GM12878 (cell line): ENCODE data around the gene LTBP4. TPM values are rescaled to one million over a fixed set of nuclear protein-coding genes. Genes with fewer than 3 reads are reported as not detected.

Experiments
- ATAC-seq: fragments of 200-7000 bp; cut with Tn5 transposase; 3 replicates; pipeline ENCODE4 v1.9.1; 2020; ENCODE audit warnings: mild to moderate bottlenecking, moderate library complexity
- BruUV-seq: library from RNA; stranded (reverse); fragments of 400-500 nt; replicated peaks from 2 replicates; lab custom pipeline; 2021; lab: Mats Ljungman, UMichigan
- CTCF ChIA-PET: fragments of 300-600 bp; sonication (Branson Sonifier 250); formaldehyde crosslinking; extraction: SDS; loops from one replicate; lab custom pipeline; 2021; ENCODE audit warnings: inconsistent platforms; lab: Yijun Ruan, JAX
- POLR2A ChIA-PET: fragments of 350-600 bp; formaldehyde crosslinking; extraction: SDS; loops from one replicate; lab custom pipeline; 2021; ENCODE audit warnings: inconsistent platforms; lab: Charles Lee
- RAD21 ChIA-PET: fragments of 300-600 bp; sonication (Branson Sonifier 250); formaldehyde crosslinking; loops from one replicate; lab custom pipeline; 2023; ENCODE audit warnings: antibody characterized with exemption; ENCODE audit not compliant: unreplicated experiment; lab: Charles Lee
- SMC1A ChIA-PET: fragments of 300-600 bp; sonication (Branson Sonifier 250); formaldehyde crosslinking; loops from one replicate; lab custom pipeline; 2023; ENCODE audit not compliant: unreplicated experiment, uncharacterized antibody; lab: Charles Lee
- DNase-seq: peaks from one replicate; pipeline ENCODE4 v3.0.0-alpha.2; 2011; ENCODE audit warnings: low read depth, low spot score
- FAIRE-seq: peaks from 3 replicates; lab custom pipeline; 2011; peaks lifted over from hg19 to GRCh38; lab: Jason Lieb, UNC
- H2AFZ ChIP-seq: 2 replicates; pipeline ENCODE4 v1.6.0; 2011; ENCODE audit warnings: low read depth, low read length, control low read depth; ENCODE audit not compliant: control insufficient read depth
- H3K27ac ChIP-seq: 2 replicates; pipeline ENCODE4 v1.5.1; 2011; ENCODE audit warnings: control low read depth; ENCODE audit not compliant: control insufficient read depth, insufficient read depth
- H3K27me3 ChIP-seq, 2 experiments: replicated peaks in 1 of 2; 2 replicates each; pipeline versions ENCODE4 v1.6.0 to v1.6.1; 2011; ENCODE audit warnings: low read length in 1 of 2; ENCODE audit not compliant: control insufficient read depth in 2 of 2, insufficient read depth in 2 of 2
- H3K36me3 ChIP-seq, 2 experiments: 2 replicates each; pipeline ENCODE4 v1.5.1; 2011; ENCODE audit warnings: low read length in 1 of 2; ENCODE audit not compliant: control insufficient read depth in 2 of 2, insufficient read depth in 2 of 2
- H3K4me1 ChIP-seq: 2 replicates; pipeline ENCODE4 v1.6.1; 2011; ENCODE audit warnings: mild to moderate bottlenecking, low read length, moderate library complexity, mixed read lengths; ENCODE audit not compliant: control insufficient read depth, insufficient read depth
- H3K4me2 ChIP-seq: 2 replicates; pipeline ENCODE4 v1.6.0; 2011; ENCODE audit warnings: control low read depth; ENCODE audit not compliant: control insufficient read depth, insufficient read depth
- H3K4me3 ChIP-seq: fragments of 200-600 bp; sonication (generic); 2 replicates; pipeline ENCODE4 v1.5.1; 2016
- H3K79me2 ChIP-seq: 2 replicates; pipeline ENCODE4 v1.6.0; 2011; ENCODE audit warnings: low read length; ENCODE audit not compliant: control insufficient read depth, insufficient read depth
- H3K9ac ChIP-seq: 2 replicates; pipeline ENCODE4 v1.8.0; 2011; ENCODE audit warnings: low read length, control low read depth, mixed read lengths; ENCODE audit not compliant: control insufficient read depth, insufficient read depth
- H3K9me3 ChIP-seq: replicated peaks from 3 replicates; pipeline ENCODE4 v1.5.1; 2011; ENCODE audit warnings: mild to moderate bottlenecking, low read length; ENCODE audit not compliant: control insufficient read depth, insufficient read depth
- H4K20me1 ChIP-seq: 2 replicates; pipeline ENCODE4 v1.6.0; 2011; ENCODE audit not compliant: control insufficient read depth, insufficient read depth
- CREB1 ChIP-seq: IDR thresholded peaks from 2 replicates; pipeline ENCODE4 v1.6.1; 2012; ENCODE audit warnings: low read depth, mild to moderate bottlenecking, inconsistent platforms
- DPF2 ChIP-seq: fragments of 450-650 bp; IDR thresholded peaks from 2 replicates; pipeline ENCODE4 v1.6.1; 2017; ENCODE audit warnings: mild to moderate bottlenecking
- GATAD2B ChIP-seq: fragments of 450-650 bp; conservative IDR thresholded peaks from 2 replicates; pipeline ENCODE4 v1.6.1; 2017; ENCODE audit warnings: low read depth, mild to moderate bottlenecking, moderate library complexity
- HDAC2 ChIP-seq: fragments of 200-600 bp; sonication (generic); IDR thresholded peaks from 2 replicates; pipeline ENCODE4 v1.6.1; 2017
- HDGF ChIP-seq: fragments of 450-650 bp; IDR thresholded peaks from 2 replicates; pipeline ENCODE4 v1.6.1; 2016; ENCODE audit warnings: antibody characterized with exemption
- IKZF1 ChIP-seq: fragments of 450-650 bp; conservative IDR thresholded peaks from 2 replicates; pipeline ENCODE4 v1.6.1; 2017; ENCODE audit warnings: antibody characterized with exemption, mild to moderate bottlenecking
- NFYB ChIP-seq: IDR thresholded peaks from 2 replicates; pipeline ENCODE4 v1.6.1; 2011; ENCODE audit warnings: low read depth, mild to moderate bottlenecking, low read length, improper control_type of control experiment, moderate library complexity; ENCODE audit not compliant: insufficient read depth
- POLR2A ChIP-seq: IDR thresholded peaks from 2 replicates; pipeline ENCODE4 v1.6.1; 2011; ENCODE audit warnings: low read depth, mild to moderate bottlenecking, low read length
- POLR2AphosphoS5 ChIP-seq: IDR thresholded peaks from 2 replicates; pipeline ENCODE4 v1.6.1; 2011; ENCODE audit warnings: mild to moderate bottlenecking, low read length, inconsistent platforms
- SPI1 ChIP-seq: IDR thresholded peaks from 2 replicates; pipeline ENCODE4 v1.6.1; 2011; ENCODE audit warnings: low read depth, mild to moderate bottlenecking, low read length, moderate library complexity, borderline replicate concordance; ENCODE audit not compliant: insufficient read depth
- ZBTB40 ChIP-seq: fragments of 450-650 bp; IDR thresholded peaks from 2 replicates; pipeline ENCODE4 v1.6.1; 2016; ENCODE audit warnings: mild to moderate bottlenecking, moderate library complexity, borderline replicate concordance
- WGBS: methylation state at CpG from one replicate; pipeline ENCODE4 v1.1.6; 2016; ENCODE audit warnings: low lambda C conversion rate; ENCODE audit not compliant: insufficient replicate concordance, insufficient coverage; ENCODE audit errors: missing lambda C conversion rate; 5-methylcytosine and 5-hydroxymethylcytosine counted together
- in situ Hi-C: fragments of 300-500 bp; cut with MboI; formaldehyde crosslinking; loops from 9 replicates; pipeline ENCODE4 v1.14.3; 2018; ENCODE audit warnings: mixed read lengths
- intact Hi-C: fragments of 100-400 bp; cut with micrococcal nuclease; formaldehyde crosslinking; loops from one replicate; pipeline ENCODE4 v1.14.2; 2022; ENCODE audit not compliant: unreplicated experiment
- polyA plus RNA-seq, 11 experiments: library from polyadenylated mRNA; depleted of rRNA in 4 of 11; unstranded in 6 of 11; stranded (reverse) in 5 of 11; fragments of >200 nt; fragmentation: Nextera tagmentation in 4 of 11; fragmentation: Illumina TruSeq in 1 of 11; extraction: Ambion mirVana in 4 of 11; extraction: Trizol in 1 of 11; gene quantifications; 1 replicate in 1 of 11; 2 replicates in 10 of 11; pipeline versions ENCODE4 v1.2.1 to v1.2.3, GENCODE V29; 2011 to 2016; ENCODE audit warnings: inconsistent platforms in 2 of 11, missing spikeins in 2 of 11, low read depth in 1 of 11
- total RNA-seq, 4 experiments: library from RNA; depleted of rRNA in 3 of 4; stranded (reverse); fragments of >200 nt in 3 of 4; fragmentation: Illumina TruSeq in 1 of 4; extraction: Trizol in 1 of 4; gene quantifications; 2 replicates each; pipeline versions ENCODE4 v1.2.1 to v1.2.3, GENCODE V29; 2013 to 2021
- TF ChIP-seq, protein P1 (sequence below): fragments of 450-650 bp; IDR thresholded peaks from 2 replicates; pipeline ENCODE4 v1.6.1; 2014; ENCODE audit warnings: mild to moderate bottlenecking
- TF ChIP-seq, protein P2 (sequence below): fragments of 450-650 bp; IDR thresholded peaks from 2 replicates; pipeline ENCODE4 v1.6.1; 2016; ENCODE audit warnings: mild to moderate bottlenecking
- TF ChIP-seq, protein P3 (sequence below): fragments of 450-650 bp; conservative IDR thresholded peaks from 2 replicates; pipeline ENCODE4 v1.6.1; 2017; ENCODE audit warnings: mild to moderate bottlenecking, moderate library complexity

The LTBP4 gene
- total and polyA plus RNA-seq, 10 of the 15 experiments (the other 5 are each of a cell fraction or from before 2014, with no cell fraction given), result 0.09 to 34.6 (median 8.5) TPM; not detected in 1

DNA sequence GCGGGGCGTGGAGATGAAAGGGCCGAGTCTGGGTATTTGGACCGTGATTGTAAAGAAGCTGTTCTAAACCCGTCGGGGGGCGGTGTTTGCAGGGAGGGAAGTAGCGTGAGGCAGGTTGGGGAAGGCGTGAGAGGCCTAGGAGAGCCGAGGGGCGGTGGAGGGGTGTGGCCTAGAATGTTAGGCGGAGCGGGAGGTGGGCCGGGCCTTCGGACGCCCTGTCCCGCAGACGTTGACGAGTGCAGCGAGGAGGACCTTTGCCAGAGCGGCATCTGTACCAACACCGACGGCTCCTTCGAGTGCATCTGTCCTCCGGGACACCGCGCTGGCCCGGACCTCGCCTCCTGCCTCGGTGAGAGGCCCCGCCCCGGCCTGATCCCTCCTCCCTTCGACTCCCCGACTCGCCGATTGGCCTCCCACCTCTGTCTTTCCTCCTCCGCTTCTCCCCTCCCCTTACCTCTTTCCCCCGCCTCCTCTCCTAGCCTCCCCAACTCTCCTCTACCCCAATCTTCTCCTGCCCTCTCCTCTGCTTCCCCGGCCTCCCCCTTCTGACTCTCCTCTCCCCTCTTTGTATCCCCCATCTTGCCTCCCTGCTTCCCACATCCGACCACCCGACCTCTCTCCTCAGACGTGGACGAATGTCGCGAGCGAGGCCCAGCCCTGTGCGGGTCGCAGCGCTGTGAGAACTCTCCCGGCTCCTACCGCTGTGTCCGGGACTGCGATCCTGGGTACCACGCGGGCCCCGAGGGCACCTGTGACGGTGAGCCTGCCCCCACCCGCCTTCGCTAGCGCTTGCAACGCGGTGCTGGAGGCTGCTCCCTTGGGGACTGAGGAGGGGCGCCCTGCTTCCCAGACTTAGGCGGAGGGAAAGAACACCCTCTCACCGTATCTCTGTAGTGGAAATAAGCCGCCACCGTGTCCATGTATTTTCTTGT, 12.8 kb downstream of the LTBP4 start:
- peak overlapping the region; percentile 65 for H2AFZ ChIP-seq
- H3K9ac ChIP-seq, result peak overlapping the region; percentile 53
- DNase-seq (peak; percentile 57), ATAC-seq (peak; percentile 78), FAIRE-seq (peak; percentile 88)
- H3K79me2 ChIP-seq, result no peaks in the 10 kb centered on the region
- intact Hi-C loops, result no loop called here
- CTCF ChIA-PET, result interaction anchor here (0.9 to 2.8 kb wide), 5 partner anchors 11 to 65 kb away, joined by 3 to 26 read pairs (median 11); no protein-coding TSS in a partner anchor
- no peaks in the 10 kb centered on the region for H3K9me3 ChIP-seq
- H3K4me1 ChIP-seq, result peaks cover 11% of the 10 kb centered on the region
- no peaks in the 10 kb centered on the region for H3K36me3 ChIP-seq
- peak overlapping the region; percentile 95 for H3K4me2 ChIP-seq
- H4K20me1 ChIP-seq, result no peaks in the 10 kb centered on the region
- SMC1A ChIA-PET, result interaction anchor here (1.3 to 1.4 kb wide), 2 partner anchors 21 to 171 kb away, joined by 3 to 5 read pairs; no protein-coding TSS in a partner anchor
- POLR2A ChIA-PET, result interaction anchor here (0.6 to 3.9 kb wide), 7 partner anchors 9 to 188 kb away, joined by 3 to 24 read pairs (median 3); partner anchors contain the start of genes RAB4B and SERTAD1
- H3K27ac ChIP-seq, result peak overlapping the region; percentile 38; the same call in 1 of the 2 replicates
- RAD21 ChIA-PET, result interaction anchor here (0.7 to 1.5 kb wide), 4 partner anchors 11 to 643 kb away, joined by 3 to 4 read pairs (median 3); partner anchors contain the start of gene PSMC4
- no peaks in the 10 kb centered on the region; a peak in 1 of 4 replicates for H3K27me3 ChIP-seq
- H3K4me3 ChIP-seq, result peak overlapping the region; percentile 98
- 1% methylated on average over 63 of the region's 67 CpGs for WGBS
- in situ Hi-C loops, result no loop called here
- TSS peak; percentile 79 for BruUV-seq
- TF ChIP-seq NFYB (peak; percentile 89), HDGF (peak; percentile 99), SPI1 (peak; percentile 21; the same call in 1 of the 2 replicates), ZBTB40 (peak; percentile 68), DPF2 (0 out of 2 replicates have a peak, but pooled peaks have one; percentile 11), POLR2A (peak; percentile 68), HDAC2 (no peak), CREB1 (0 out of 2 replicates have a peak, but pooled peaks have one; percentile 9), IKZF1 (peak; percentile 73), POLR2AphosphoS5 (0 out of 2 replicates have a peak, but pooled peaks have one; percentile 38), GATAD2B (no peak; the same call in 1 of the 2 replicates)
- TF ChIP-seq, protein P1, sequence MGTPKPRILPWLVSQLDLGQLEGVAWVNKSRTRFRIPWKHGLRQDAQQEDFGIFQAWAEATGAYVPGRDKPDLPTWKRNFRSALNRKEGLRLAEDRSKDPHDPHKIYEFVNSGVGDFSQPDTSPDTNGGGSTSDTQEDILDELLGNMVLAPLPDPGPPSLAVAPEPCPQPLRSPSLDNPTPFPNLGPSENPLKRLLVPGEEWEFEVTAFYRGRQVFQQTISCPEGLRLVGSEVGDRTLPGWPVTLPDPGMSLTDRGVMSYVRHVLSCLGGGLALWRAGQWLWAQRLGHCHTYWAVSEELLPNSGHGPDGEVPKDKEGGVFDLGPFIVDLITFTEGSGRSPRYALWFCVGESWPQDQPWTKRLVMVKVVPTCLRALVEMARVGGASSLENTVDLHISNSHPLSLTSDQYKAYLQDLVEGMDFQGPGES, result no peak
- TF ChIP-seq, protein P2, sequence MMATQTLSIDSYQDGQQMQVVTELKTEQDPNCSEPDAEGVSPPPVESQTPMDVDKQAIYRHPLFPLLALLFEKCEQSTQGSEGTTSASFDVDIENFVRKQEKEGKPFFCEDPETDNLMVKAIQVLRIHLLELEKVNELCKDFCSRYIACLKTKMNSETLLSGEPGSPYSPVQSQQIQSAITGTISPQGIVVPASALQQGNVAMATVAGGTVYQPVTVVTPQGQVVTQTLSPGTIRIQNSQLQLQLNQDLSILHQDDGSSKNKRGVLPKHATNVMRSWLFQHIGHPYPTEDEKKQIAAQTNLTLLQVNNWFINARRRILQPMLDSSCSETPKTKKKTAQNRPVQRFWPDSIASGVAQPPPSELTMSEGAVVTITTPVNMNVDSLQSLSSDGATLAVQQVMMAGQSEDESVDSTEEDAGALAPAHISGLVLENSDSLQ, result peak; percentile 95
- TF ChIP-seq, protein P3, sequence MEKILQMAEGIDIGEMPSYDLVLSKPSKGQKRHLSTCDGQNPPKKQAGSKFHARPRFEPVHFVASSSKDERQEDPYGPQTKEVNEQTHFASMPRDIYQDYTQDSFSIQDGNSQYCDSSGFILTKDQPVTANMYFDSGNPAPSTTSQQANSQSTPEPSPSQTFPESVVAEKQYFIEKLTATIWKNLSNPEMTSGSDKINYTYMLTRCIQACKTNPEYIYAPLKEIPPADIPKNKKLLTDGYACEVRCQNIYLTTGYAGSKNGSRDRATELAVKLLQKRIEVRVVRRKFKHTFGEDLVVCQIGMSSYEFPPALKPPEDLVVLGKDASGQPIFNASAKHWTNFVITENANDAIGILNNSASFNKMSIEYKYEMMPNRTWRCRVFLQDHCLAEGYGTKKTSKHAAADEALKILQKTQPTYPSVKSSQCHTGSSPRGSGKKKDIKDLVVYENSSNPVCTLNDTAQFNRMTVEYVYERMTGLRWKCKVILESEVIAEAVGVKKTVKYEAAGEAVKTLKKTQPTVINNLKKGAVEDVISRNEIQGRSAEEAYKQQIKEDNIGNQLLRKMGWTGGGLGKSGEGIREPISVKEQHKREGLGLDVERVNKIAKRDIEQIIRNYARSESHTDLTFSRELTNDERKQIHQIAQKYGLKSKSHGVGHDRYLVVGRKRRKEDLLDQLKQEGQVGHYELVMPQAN, result 0 out of 2 replicates have a peak, but pooled peaks have one; percentile 30
